Measurements from ENCODE around the gene FKBP2. TPM values are rescaled to one million over a fixed set of nuclear protein-coding genes. Genes with fewer than 3 reads are reported as not detected.

Gene FKBP2
- total and polyA plus RNA-seq, 2 of the 13 experiments (the other 11 are each of a cell fraction or from before 2014, with no cell fraction given) = 30.1 to 53.3 TPM

- TF ChIP-seq THAP9 (CRISPR knock-in tag; IDR thresholded peaks at IDR 0.05; ENCODE audit: borderline replicate concordance) (no peak; the same call in 1 of the 2 replicates), DR1 (CRISPR knock-in tag; IDR thresholded peaks at IDR 0.05) (no peak), SNAPC5 (CRISPR knock-in tag; IDR thresholded peaks at IDR 0.05; ENCODE audit: borderline replicate concordance) (no peak), ZBTB44 (CRISPR knock-in tag; IDR thresholded peaks at IDR 0.05) (no peak), SOX5 (CRISPR knock-in tag; IDR thresholded peaks at IDR 0.05; ENCODE audit: borderline replicate concordance) (no peak), ZNF510 (CRISPR knock-in tag; IDR thresholded peaks at IDR 0.05; ENCODE audit: low read depth) (0 out of 2 replicates have a peak, but pooled peaks have one; percentile 17), NONO (IDR thresholded peaks at IDR 0.05) (no peak), NONO (CRISPR knock-in tag; conservative IDR thresholded peaks at IDR 0.05) (peak; percentile 41; the same call in 1 of the 2 replicates), ZNF713 (CRISPR knock-in tag; IDR thresholded peaks at IDR 0.05) (0 out of 2 replicates have a peak, but pooled peaks have one; percentile 21), FOXA1 (IDR thresholded peaks at IDR 0.05) (no peak), FOXA1 (CRISPR knock-in tag; IDR thresholded peaks at IDR 0.05) (no peak), ZBTB7B (CRISPR knock-in tag; IDR thresholded peaks at IDR 0.05) (peak; percentile 42; the same call in 1 of the 2 replicates), MAFG (CRISPR knock-in tag; IDR thresholded peaks at IDR 0.05) (no peak), ZNF281 (CRISPR knock-in tag; IDR thresholded peaks at IDR 0.05; ENCODE audit: borderline replicate concordance) (peak; percentile 18; the same call in 1 of the 2 replicates), MED8 (CRISPR knock-in tag; IDR thresholded peaks at IDR 0.05; ENCODE audit: insufficient replicate concordance) (no peak), HMGXB3 (CRISPR knock-in tag; IDR thresholded peaks at IDR 0.05; ENCODE audit: borderline replicate concordance) (no peak), HOXD1 (CRISPR knock-in tag; IDR thresholded peaks at IDR 0.05) (0 out of 2 replicates have a peak, but pooled peaks have one; percentile 55)
Measured at GRCh38 chr11:64241491-64242374, 838 bp downstream of the FKBP2 start (continued).

Measured in HepG2 (cell line).